ENCODE results near the gene UBTFL1. TPM values are rescaled to one million over a fixed set of nuclear protein-coding genes. Genes with fewer than 3 reads are reported as not detected.

UBTFL1 gene
- total RNA-seq, 1 experiment from 2014 or later: not detected

GRCh38 chr11:90133560-90134477 is 48.1 kb downstream of the UBTFL1 start:
- no peaks in the 10 kb centered on the region for H3K79me1 ChIP-seq (ENCODE audit: insufficient read depth, low read depth, low read length, poor library complexity, severe bottlenecking)
- H4K8ac ChIP-seq (replicated peaks; ENCODE audit: insufficient read length, low read depth, low read length): no peak overlapping the region
- H3K18ac ChIP-seq (ENCODE audit: insufficient read length, low read depth, low read length): no peak overlapping the region
- no peak overlapping the region for H2BK120ac ChIP-seq (ENCODE audit: low read depth, low read length, poor library complexity, severe bottlenecking)
- peaks cover 18 to 30% of the 10 kb centered on the region in 2 experiments for H3K4me1 Mint-ChIP-seq
- no peak overlapping the region for H3K14ac ChIP-seq (ENCODE audit: insufficient read depth, low read length)
- no peak overlapping the region for H3K4ac ChIP-seq (ENCODE audit: low read depth, low read length)
- H3K23me2 ChIP-seq (ENCODE audit: insufficient read length, low read depth, low read length, poor library complexity, severe bottlenecking): peaks cover 10% of the 10 kb centered on the region
- no peaks in the 10 kb centered on the region for H3K9me3 Mint-ChIP-seq
- no CpG with 5 or more reads among the region's 11 CpGs for WGBS (ENCODE audit: extremely low coverage, insufficient read length, low lambda C conversion rate)
- peak overlapping the region; percentile 72 to 78 for H3K4me3 Mint-ChIP-seq
- no peaks in the 10 kb centered on the region; the same call in 1 of the 2 replicates for H3K4me1 ChIP-seq (ENCODE audit: insufficient read depth, low read length)
- H4K91ac ChIP-seq (ENCODE audit: insufficient read length, low read depth, low read length): no peak overlapping the region
- H3K27ac Mint-ChIP-seq: peak overlapping the region in 2 of 3 experiments; percentile 4 to 42; a peak in 4 of 7 replicates
- no peak overlapping the region for H2BK20ac ChIP-seq (ENCODE audit: low read depth, low read length, poor library complexity, severe bottlenecking)
- DNase-seq: no peak
- peak overlapping the region; percentile 18 for H2AFZ ChIP-seq (ENCODE audit: low read length)
- peak overlapping the region; percentile 92 for H3K4me2 ChIP-seq (ENCODE audit: insufficient read depth, insufficient read length, low read length)
- no peak overlapping the region for H3K23ac ChIP-seq (ENCODE audit: insufficient read length, low read depth, low read length)
- H3K56ac ChIP-seq (ENCODE audit: insufficient read length, low read depth, low read length): no peak overlapping the region
- no peaks in the 10 kb centered on the region for H3K36me3 Mint-ChIP-seq (ENCODE audit: insufficient read depth in 1 of 3, low read depth in 3 of 3)
- H2BK12ac ChIP-seq (ENCODE audit: insufficient read length, low read depth, low read length): no peak overlapping the region
- H3T11ph ChIP-seq (ENCODE audit: low read length): no peak overlapping the region
- H2BK5ac ChIP-seq (ENCODE audit: insufficient read length, low read length): no peak overlapping the region
- H3K27me3 Mint-ChIP-seq (ENCODE audit: low read depth): peaks cover 14% of the 10 kb centered on the region
- no peak overlapping the region for H2BK15ac ChIP-seq (ENCODE audit: low read depth, low read length)
- no peaks in the 10 kb centered on the region for H4K20me1 ChIP-seq (ENCODE audit: control insufficient read depth, insufficient read depth, insufficient read length)
- peak overlapping the region; percentile 20 for H3K9ac ChIP-seq (ENCODE audit: extremely low read depth, insufficient read length, low read length)
- TF ChIP-seq CTCF (conservative IDR thresholded peaks at IDR 0.05): no peak
- H3K27ac ChIP-seq (ENCODE audit: insufficient read length, low read depth, low read length): no peak overlapping the region
- no peak overlapping the region for H4K5ac ChIP-seq (ENCODE audit: insufficient read length, low read depth, low read length)
- no peak overlapping the region for H2AK5ac ChIP-seq (ENCODE audit: insufficient read length, low read length)
- no peaks in the 10 kb centered on the region for H3K9me3 ChIP-seq (ENCODE audit: control insufficient read depth, low read depth, low read length)
- H3K79me2 ChIP-seq (ENCODE audit: insufficient read depth, low read length): no peaks in the 10 kb centered on the region
- no peaks in the 10 kb centered on the region for H3K27me3 ChIP-seq (ENCODE audit: insufficient read depth, low read length)
